Adipocyte (in vitro differentiated cells): ENCODE measurements around the gene MED27.

ENCODE experiments used
- DNase-seq: peaks from one replicate; pipeline ENCODE4 v3.0.0-alpha.2; 2015; ENCODE audit warnings: low read depth
- H3K27me3 ChIP-seq: replicated peaks from 2 replicates; pipeline ENCODE4 v1.7.0; 2013; ENCODE audit warnings: mild to moderate bottlenecking, low read length, moderate library complexity; ENCODE audit not compliant: control insufficient read depth, insufficient read depth
- H3K36me3 ChIP-seq: 2 replicates; pipeline ENCODE4 v1.7.0; 2013; ENCODE audit warnings: low read length, mild to moderate bottlenecking, moderate library complexity; ENCODE audit not compliant: control insufficient read depth, insufficient read depth, severe bottlenecking
- H3K4me1 ChIP-seq: 2 replicates; pipeline ENCODE4 v1.7.0; 2013; ENCODE audit warnings: mild to moderate bottlenecking, low read length, moderate library complexity; ENCODE audit not compliant: control insufficient read depth, insufficient read depth
- H3K4me3 ChIP-seq: 2 replicates; pipeline ENCODE4 v1.7.0; 2013; ENCODE audit warnings: mild to moderate bottlenecking, low read length, moderate library complexity
- H3K9ac ChIP-seq: 2 replicates; pipeline ENCODE4 v1.7.0; 2013; ENCODE audit warnings: mild to moderate bottlenecking, low read length, moderate library complexity
- H3K9me3 ChIP-seq: 2 replicates; pipeline ENCODE4 v1.7.0; 2013; ENCODE audit warnings: mild to moderate bottlenecking, low read length, moderate library complexity; ENCODE audit not compliant: control insufficient read depth

Gene MED27

GRCh38 chr9:132003896-132004295 is 75.8 kb downstream of the MED27 start:
- no peak for DNase-seq
- peaks cover 37% of the 10 kb centered on the region for H3K4me1 ChIP-seq
- no peaks in the 10 kb centered on the region for H3K36me3 ChIP-seq
- no peaks in the 10 kb centered on the region for H3K27me3 ChIP-seq
- no peaks in the 10 kb centered on the region for H3K9me3 ChIP-seq
- H3K9ac ChIP-seq = no peak overlapping the region
- H3K4me3 ChIP-seq = no peak overlapping the region

- Histone ChIP-seq H3K9ac (no peak overlapping the region), H3K4me1 (peaks cover 32% of the 10 kb centered on the region), H3K36me3 (no peaks in the 10 kb centered on the region), H3K27me3 (no peaks in the 10 kb centered on the region), H3K9me3 (no peaks in the 10 kb centered on the region), H3K4me3 (no peak overlapping the region)
- no peak for DNase-seq
These were observed 76.4 kb downstream of the MED27 start for GRCh38 chr9:132003319-132003704.

GRCh38 chr9:132002643-132003318 is 76.9 kb downstream of the MED27 start:
- no peak for DNase-seq
- Histone ChIP-seq H3K9ac (no peak overlapping the region), H3K4me3 (no peak overlapping the region), H3K4me1 (peaks cover 32% of the 10 kb centered on the region), H3K27me3 (no peaks in the 10 kb centered on the region), H3K36me3 (no peaks in the 10 kb centered on the region), H3K9me3 (no peaks in the 10 kb centered on the region)

- no peaks in the 10 kb centered on the region for H3K36me3 ChIP-seq
- H3K9me3 ChIP-seq = no peaks in the 10 kb centered on the region
- H3K4me1 ChIP-seq = peaks cover 26% of the 10 kb centered on the region
- no peaks in the 10 kb centered on the region for H3K27me3 ChIP-seq
- H3K4me3 ChIP-seq = no peak overlapping the region
- DNase-seq = no peak
- H3K9ac ChIP-seq = no peak overlapping the region
These were observed 78.1 kb downstream of the MED27 start for GRCh38 chr9:132001567-132001966.

- Histone ChIP-seq H3K9me3 (no peaks in the 10 kb centered on the region), H3K27me3 (no peaks in the 10 kb centered on the region), H3K4me3 (no peak overlapping the region), H3K9ac (no peak overlapping the region), H3K36me3 (no peaks in the 10 kb centered on the region), H3K4me1 (peaks cover 17% of the 10 kb centered on the region)
- no peak for DNase-seq
These were observed 79.0 kb downstream of the MED27 start for GRCh38 chr9:132000659-132001058.

GRCh38 chr9:131999692-132000551 is 79.7 kb downstream of the MED27 start:
- Histone ChIP-seq H3K36me3 (no peaks in the 10 kb centered on the region), H3K27me3 (no peaks in the 10 kb centered on the region), H3K4me3 (no peak overlapping the region), H3K9ac (no peak overlapping the region), H3K4me1 (peaks cover 12% of the 10 kb centered on the region), H3K9me3 (no peaks in the 10 kb centered on the region)
- DNase-seq = peak; percentile 29

- no peaks in the 10 kb centered on the region for H3K36me3 ChIP-seq
- H3K4me1 ChIP-seq = peaks cover 12% of the 10 kb centered on the region
- no peak overlapping the region for H3K9ac ChIP-seq
- no peaks in the 10 kb centered on the region for H3K9me3 ChIP-seq
- no peaks in the 10 kb centered on the region for H3K27me3 ChIP-seq
- peak; percentile 16 for DNase-seq
- H3K4me3 ChIP-seq = no peak overlapping the region
These were observed 81.9 kb downstream of the MED27 start for GRCh38 chr9:131997779-131998178.

- Histone ChIP-seq H3K9me3 (no peaks in the 10 kb centered on the region), H3K9ac (no peak overlapping the region), H3K4me3 (no peak overlapping the region), H3K27me3 (no peaks in the 10 kb centered on the region), H3K36me3 (no peaks in the 10 kb centered on the region), H3K4me1 (peaks cover 12% of the 10 kb centered on the region)
- DNase-seq = no peak
These were observed 82.6 kb downstream of the MED27 start for GRCh38 chr9:131997076-131997475.

- Histone ChIP-seq H3K4me3 (no peak overlapping the region), H3K36me3 (no peaks in the 10 kb centered on the region), H3K4me1 (peaks cover 12% of the 10 kb centered on the region), H3K27me3 (no peaks in the 10 kb centered on the region), H3K9me3 (no peaks in the 10 kb centered on the region), H3K9ac (no peak overlapping the region)
- DNase-seq = no peak
These were observed 84.3 kb downstream of the MED27 start for GRCh38 chr9:131995382-131995781.

- Histone ChIP-seq H3K36me3 (no peaks in the 10 kb centered on the region), H3K27me3 (no peaks in the 10 kb centered on the region), H3K9me3 (no peaks in the 10 kb centered on the region), H3K4me3 (no peak overlapping the region), H3K4me1 (peaks cover 12% of the 10 kb centered on the region), H3K9ac (no peak overlapping the region)
- DNase-seq = no peak
These were observed 85.1 kb downstream of the MED27 start for GRCh38 chr9:131994364-131995125.
